Lower lobe of right lung (tissue), 2 donors: Measurements from ENCODE around the gene SREBF2. TPM values are rescaled to one million over a fixed set of nuclear protein-coding genes. Genes with fewer than 3 reads are reported as not detected.
A peak's percentile ranks its signal among the peaks of the same experiment; 100 is the strongest.

Source experiments
- ATAC-seq, 2 donors: fragments of 200-7000 bp; cut with Tn5 transposase; one replicate each; pipeline ENCODE4 v1.9.1; 2020 to 2022; ENCODE audit warnings: mild to moderate bottlenecking in 2 of 2, moderate library complexity in 2 of 2
- DNase-seq: peaks from one replicate; pipeline ENCODE4 v3.0.0-alpha.2; 2020
- H3K27ac ChIP-seq: fragments of 200-600 bp; one replicate; pipeline ENCODE4 v1.8.0; 2022
- H3K27me3 ChIP-seq: fragments of 200-600 bp; one replicate; pipeline ENCODE4 v1.8.0; 2022; ENCODE audit warnings: low read depth
- H3K36me3 ChIP-seq: fragments of 200-600 bp; one replicate; pipeline ENCODE4 v1.8.0; 2022; ENCODE audit warnings: mild to moderate bottlenecking
- H3K4me1 ChIP-seq: fragments of 200-600 bp; one replicate; pipeline ENCODE4 v1.8.0; 2022
- H3K4me3 ChIP-seq: fragments of 200-600 bp; one replicate; pipeline ENCODE4 v1.8.0; 2022; ENCODE audit warnings: mild to moderate bottlenecking
- H3K9me3 ChIP-seq: fragments of 200-600 bp; one replicate; pipeline ENCODE4 v1.8.0; 2022
- CTCF ChIP-seq: fragments of 200-600 bp; IDR thresholded peaks from one replicate; pipeline ENCODE4 v1.8.0; 2022; ENCODE audit warnings: antibody characterized with exemption, mild to moderate bottlenecking
- intact Hi-C: fragments of 100-400 bp; cut with DNase I; formaldehyde crosslinking; loops from one replicate; pipeline ENCODE4 v1.11.0; 2022
- total RNA-seq: library from RNA; stranded (reverse); fragmentation: NEBNext Ultra II Directional; extraction: Animal tissue kit (Norgen Biotek cat#: 25700); gene quantifications from one replicate; pipeline ENCODE4 v1.2.1, GENCODE V29; 2021
- donor health status: DM: no; HTN: yes; CAD: no; lungs with severe emphysema.

The SREBF2 gene
- total RNA-seq, 1 donor from 2014 or later, result 132 TPM

- Histone ChIP-seq H3K27ac (no peak overlapping the region), H3K4me1 (peaks cover 17% of the 10 kb centered on the region), H3K27me3 (peaks cover 39% of the 10 kb centered on the region), H3K36me3 (peaks cover 42% of the 10 kb centered on the region), H3K4me3 (no peak overlapping the region), H3K9me3 (no peaks in the 10 kb centered on the region)
- no peak for ATAC-seq
- no peak for DNase-seq
- TF ChIP-seq CTCF, result no peak
- intact Hi-C loops, result no loop called here
Observed at GRCh38 chr22:41907436-41908401, 74.8 kb downstream of the SREBF2 start.

DNA sequence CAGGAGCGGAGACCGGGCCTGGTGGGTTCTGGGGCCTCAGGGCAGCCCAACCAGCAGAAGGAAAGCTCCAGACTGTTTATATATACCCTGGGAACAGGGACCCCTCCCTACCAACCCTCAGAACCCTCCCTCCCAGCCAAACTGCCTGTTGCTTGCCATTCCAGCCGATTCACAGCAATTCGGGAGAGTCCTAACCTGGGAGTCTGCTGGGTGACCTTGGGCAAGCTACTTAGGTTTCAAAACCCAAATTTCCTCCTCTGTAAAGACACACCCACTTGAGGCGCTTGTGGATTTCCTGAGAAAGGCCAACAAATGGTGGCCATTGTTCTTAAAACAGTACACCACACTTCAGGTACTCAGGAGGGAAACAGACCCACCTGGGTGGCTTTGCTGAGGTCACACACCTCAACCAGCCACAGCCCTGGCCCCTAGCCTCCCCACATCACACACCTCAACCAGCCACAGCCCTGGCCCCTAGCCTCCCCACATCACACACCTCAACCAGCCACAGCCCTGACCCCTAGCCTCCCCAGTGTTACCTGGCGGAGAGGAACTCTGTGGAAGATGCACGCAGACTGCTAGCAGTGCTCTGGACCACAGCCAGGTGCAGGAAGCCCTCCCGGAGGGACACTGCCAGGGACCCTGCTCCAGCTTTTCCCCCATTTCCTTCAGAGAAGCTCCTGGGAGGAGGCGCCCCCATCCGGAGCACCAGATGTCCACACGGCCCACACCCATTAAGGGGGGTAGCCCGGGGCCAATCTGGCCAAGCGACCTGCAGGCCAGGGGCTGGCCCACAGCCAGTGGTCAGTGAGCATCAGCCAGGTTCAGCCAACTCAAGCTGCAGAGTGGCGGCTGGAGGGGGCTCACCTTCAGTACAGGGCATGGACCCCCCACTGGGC lies 75.8 kb downstream of the SREBF2 start:
- H3K27ac ChIP-seq, result no peak overlapping the region
- DNase-seq, result no peak
- H3K9me3 ChIP-seq, result no peaks in the 10 kb centered on the region
- H3K27me3 ChIP-seq, result peaks cover 48% of the 10 kb centered on the region
- no peak overlapping the region for H3K4me3 ChIP-seq
- intact Hi-C loops, result no loop called here
- TF ChIP-seq CTCF, result no peak
- H3K4me1 ChIP-seq, result peaks cover 17% of the 10 kb centered on the region
- peaks cover 32% of the 10 kb centered on the region for H3K36me3 ChIP-seq
- ATAC-seq, result no peak

DNA sequence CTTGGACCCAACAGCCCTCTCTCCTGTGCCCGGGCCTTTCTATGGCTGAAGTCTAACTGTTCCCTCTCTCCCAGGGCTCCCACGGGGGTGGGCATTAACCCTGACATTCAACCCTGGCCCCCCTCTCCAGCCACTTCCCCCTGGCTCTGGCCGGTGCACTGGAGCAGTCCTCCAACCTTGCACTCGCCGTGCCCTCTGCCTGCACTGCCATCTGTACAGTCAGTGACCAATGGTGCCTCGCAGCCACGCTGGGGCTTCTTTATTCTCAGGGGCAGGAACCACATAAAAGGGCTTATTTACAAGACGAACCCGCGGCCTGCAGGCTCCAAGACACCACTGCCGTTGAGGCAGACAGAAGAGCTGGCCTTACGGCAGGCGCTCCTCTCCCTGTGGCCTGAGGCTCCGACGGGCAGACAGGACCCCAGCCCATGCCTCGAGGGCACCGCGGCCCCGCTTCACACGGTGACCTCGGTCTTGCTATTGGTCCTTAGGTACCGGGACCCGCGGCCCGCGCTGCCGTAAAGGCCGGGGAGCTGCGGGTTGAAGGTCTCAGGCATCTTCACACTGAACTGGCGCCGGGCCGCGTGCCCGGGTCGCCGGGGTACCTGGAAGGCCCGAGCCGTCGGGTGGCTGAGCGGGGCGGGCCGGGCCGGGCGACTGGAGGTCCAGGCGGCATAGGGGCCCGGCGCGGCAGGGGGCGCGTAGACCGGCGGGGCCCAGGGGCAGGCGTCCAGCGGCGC lies 76.6 kb downstream of the SREBF2 start:
- Histone ChIP-seq H3K9me3 (no peaks in the 10 kb centered on the region), H3K4me3 (peak overlapping the region; percentile 42), H3K4me1 (peaks cover 17% of the 10 kb centered on the region), H3K27ac (no peak overlapping the region), H3K36me3 (peaks cover 24% of the 10 kb centered on the region), H3K27me3 (peaks cover 54% of the 10 kb centered on the region)
- TF ChIP-seq CTCF, result no peak
- no peak for DNase-seq
- no peak for ATAC-seq
- intact Hi-C loops, result no loop called here

- Histone ChIP-seq H3K4me1 (peaks cover 22% of the 10 kb centered on the region), H3K27me3 (peaks cover 62% of the 10 kb centered on the region), H3K9me3 (no peaks in the 10 kb centered on the region), H3K4me3 (peak overlapping the region; percentile 42), H3K27ac (no peak overlapping the region), H3K36me3 (peaks cover 16% of the 10 kb centered on the region)
- TF ChIP-seq CTCF, result no peak
- DNase-seq (no peak), ATAC-seq (peak; percentile 7 to 47)
- intact Hi-C loops, result no loop called here
Observed at GRCh38 chr22:41910050-41911000, 77.4 kb downstream of the SREBF2 start.
